Tibial nerve (tissue), 4 donors: ENCODE data around the gene P2RY1. TPM values are rescaled to one million over a fixed set of nuclear protein-coding genes. Genes with fewer than 3 reads are reported as not detected.

Experiments used
- DNase-seq, 2 donors: peaks; one replicate each; pipeline ENCODE4 v3.0.0-alpha.2; 2019; ENCODE audit warnings: low spot score in 2 of 2
- H3K27ac ChIP-seq, 4 donors: fragments of 200-600 bp; sonication (generic) in 3 of 4; one replicate each; pipeline ENCODE4 v1.5.1; 2017 to 2019; ENCODE audit warnings: mild to moderate bottlenecking in 1 of 4
- H3K27me3 ChIP-seq, 2 donors: fragments of 200-600 bp; sonication (generic) in 1 of 2; one replicate each; pipeline versions ENCODE4 v1.5.1 to v1.6.0; 2017 to 2019
- H3K36me3 ChIP-seq, 3 donors: fragments of 200-600 bp; sonication (generic); one replicate each; pipeline ENCODE4 v1.5.1; 2018 to 2019
- H3K4me1 ChIP-seq, 4 donors: fragments of 200-600 bp; sonication (generic) in 3 of 4; one replicate each; pipeline ENCODE4 v1.5.1; 2017 to 2019
- H3K4me3 ChIP-seq, 4 donors: fragments of 200-600 bp; sonication (generic) in 3 of 4; one replicate each; pipeline ENCODE4 v1.5.1; 2017 to 2019; ENCODE audit warnings: mild to moderate bottlenecking in 1 of 4, moderate library complexity in 1 of 4
- H3K9me3 ChIP-seq, 4 donors: fragments of 200-600 bp; sonication (generic) in 3 of 4; one replicate each; pipeline ENCODE4 v1.5.1; 2017 to 2019
- EP300 ChIP-seq, 2 donors: sonication (generic); formaldehyde crosslinking; IDR thresholded peaks; one replicate each; pipeline ENCODE4 v1.6.1; 2017; ENCODE audit warnings: antibody characterized with exemption in 2 of 2, mild to moderate bottlenecking in 1 of 2
- POLR2A ChIP-seq, 2 donors: fragments of 450-650 bp; IDR thresholded peaks; one replicate each; pipeline ENCODE4 v1.6.1; 2017; ENCODE audit warnings: antibody characterized with exemption in 2 of 2, mild to moderate bottlenecking in 2 of 2, moderate library complexity in 2 of 2
- WGBS, 2 donors: methylation state at CpG; one replicate each; pipeline ENCODE4 v1.1.5; 2018; 5-methylcytosine and 5-hydroxymethylcytosine counted together
- small RNA-seq: library from RNA; depleted of rRNA; stranded (forward); fragments of <200 nt; gene quantifications from one replicate; pipeline ENCODE3, GENCODE V24; 2016
- total RNA-seq, 4 donors: library from RNA; depleted of rRNA; stranded (reverse); fragments of >200 nt; gene quantifications; one replicate each; pipeline ENCODE4 v1.1.0, GENCODE V29; 2016
- TF ChIP-seq, protein P1 (sequence below), 5 experiments: fragments of 200-600 bp in 3 of 5; fragments of 450-650 bp in 2 of 5; sonication (generic) in 3 of 5; IDR thresholded peaks; one replicate each; pipeline ENCODE4 v1.5.1; 2016 to 2019; ENCODE audit warnings: antibody characterized with exemption in 5 of 5, mild to moderate bottlenecking in 3 of 5, moderate library complexity in 2 of 5

Gene P2RY1
- total RNA-seq, 4 donors from 2014 or later, result 6.7 to 8.4 (median 7.9) TPM

GRCh38 chr3:152879790-152880174, 44.9 kb downstream of the P2RY1 start:
- H3K27me3 ChIP-seq, result no peaks in the 10 kb centered on the region
- WGBS, 2 donors, result 93 to 96% methylated on average over 2 of the region's 2 CpGs
- H3K36me3 ChIP-seq, result no peaks in the 10 kb centered on the region
- H3K9me3 ChIP-seq, result no peaks in the 10 kb centered on the region
- TF ChIP-seq, protein P1, sequence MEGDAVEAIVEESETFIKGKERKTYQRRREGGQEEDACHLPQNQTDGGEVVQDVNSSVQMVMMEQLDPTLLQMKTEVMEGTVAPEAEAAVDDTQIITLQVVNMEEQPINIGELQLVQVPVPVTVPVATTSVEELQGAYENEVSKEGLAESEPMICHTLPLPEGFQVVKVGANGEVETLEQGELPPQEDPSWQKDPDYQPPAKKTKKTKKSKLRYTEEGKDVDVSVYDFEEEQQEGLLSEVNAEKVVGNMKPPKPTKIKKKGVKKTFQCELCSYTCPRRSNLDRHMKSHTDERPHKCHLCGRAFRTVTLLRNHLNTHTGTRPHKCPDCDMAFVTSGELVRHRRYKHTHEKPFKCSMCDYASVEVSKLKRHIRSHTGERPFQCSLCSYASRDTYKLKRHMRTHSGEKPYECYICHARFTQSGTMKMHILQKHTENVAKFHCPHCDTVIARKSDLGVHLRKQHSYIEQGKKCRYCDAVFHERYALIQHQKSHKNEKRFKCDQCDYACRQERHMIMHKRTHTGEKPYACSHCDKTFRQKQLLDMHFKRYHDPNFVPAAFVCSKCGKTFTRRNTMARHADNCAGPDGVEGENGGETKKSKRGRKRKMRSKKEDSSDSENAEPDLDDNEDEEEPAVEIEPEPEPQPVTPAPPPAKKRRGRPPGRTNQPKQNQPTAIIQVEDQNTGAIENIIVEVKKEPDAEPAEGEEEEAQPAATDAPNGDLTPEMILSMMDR (IDR thresholded peaks at IDR 0.05), result no peak
- TF ChIP-seq POLR2A (IDR thresholded peaks at IDR 0.05), result no peak
- TF ChIP-seq EP300 (IDR thresholded peaks at IDR 0.05), result no peak
- no peak for DNase-seq
- no peak overlapping the region for H3K27ac ChIP-seq
- H3K4me3 ChIP-seq, result no peak overlapping the region
- H3K4me1 ChIP-seq, result no peaks in the 10 kb centered on the region

GRCh38 chr3:152885076-152885475, 50.1 kb downstream of the P2RY1 start:
- H3K27me3 ChIP-seq, result no peaks in the 10 kb centered on the region
- H3K4me3 ChIP-seq, result no peak overlapping the region
- no peaks in the 10 kb centered on the region for H3K9me3 ChIP-seq
- no peak for DNase-seq
- TF ChIP-seq EP300 (IDR thresholded peaks at IDR 0.05) (no peak), POLR2A (IDR thresholded peaks at IDR 0.05) (no peak)
- TF ChIP-seq, protein P1 (IDR thresholded peaks at IDR 0.05), result no peak
- H3K27ac ChIP-seq, result no peak overlapping the region
- H3K36me3 ChIP-seq, result no peaks in the 10 kb centered on the region
- H3K4me1 ChIP-seq, result no peaks in the 10 kb centered on the region
- WGBS, 2 donors, result 83 to 95% methylated on average over 1 of the region's 1 CpG

Small RNAs within 50 kb of the gene (small RNA-seq; reads per million reads assigned to genes)
- gene ATP5MGP5, result not detected
